Measurements from ENCODE around the gene LARGE1.

DNA sequence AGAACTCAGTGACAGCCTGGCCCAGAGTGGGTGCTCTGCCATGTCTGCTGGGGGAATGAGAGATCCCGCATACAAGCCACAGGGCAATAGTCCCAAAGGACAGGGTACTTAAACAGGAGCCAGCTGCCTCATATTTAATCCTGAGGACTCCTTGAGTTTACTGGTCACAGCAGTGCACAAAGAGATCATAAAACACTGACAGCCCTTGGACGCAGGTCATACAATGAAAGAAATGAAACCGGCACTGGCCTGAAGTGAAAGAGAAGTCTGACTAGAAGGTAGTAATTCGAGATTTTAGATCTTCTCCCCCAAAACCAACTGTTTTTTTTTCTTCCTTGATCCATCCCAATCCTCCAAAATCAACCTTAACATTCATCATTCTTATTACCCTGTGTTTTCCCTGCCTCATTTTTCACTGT is 562.3 kb downstream of the LARGE1 start:
- TF ChIP-seq, protein P1, sequence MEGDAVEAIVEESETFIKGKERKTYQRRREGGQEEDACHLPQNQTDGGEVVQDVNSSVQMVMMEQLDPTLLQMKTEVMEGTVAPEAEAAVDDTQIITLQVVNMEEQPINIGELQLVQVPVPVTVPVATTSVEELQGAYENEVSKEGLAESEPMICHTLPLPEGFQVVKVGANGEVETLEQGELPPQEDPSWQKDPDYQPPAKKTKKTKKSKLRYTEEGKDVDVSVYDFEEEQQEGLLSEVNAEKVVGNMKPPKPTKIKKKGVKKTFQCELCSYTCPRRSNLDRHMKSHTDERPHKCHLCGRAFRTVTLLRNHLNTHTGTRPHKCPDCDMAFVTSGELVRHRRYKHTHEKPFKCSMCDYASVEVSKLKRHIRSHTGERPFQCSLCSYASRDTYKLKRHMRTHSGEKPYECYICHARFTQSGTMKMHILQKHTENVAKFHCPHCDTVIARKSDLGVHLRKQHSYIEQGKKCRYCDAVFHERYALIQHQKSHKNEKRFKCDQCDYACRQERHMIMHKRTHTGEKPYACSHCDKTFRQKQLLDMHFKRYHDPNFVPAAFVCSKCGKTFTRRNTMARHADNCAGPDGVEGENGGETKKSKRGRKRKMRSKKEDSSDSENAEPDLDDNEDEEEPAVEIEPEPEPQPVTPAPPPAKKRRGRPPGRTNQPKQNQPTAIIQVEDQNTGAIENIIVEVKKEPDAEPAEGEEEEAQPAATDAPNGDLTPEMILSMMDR (IDR thresholded peaks at IDR 0.05 in 8 of 11, conservative IDR thresholded peaks at IDR 0.05 in 3 of 11) = no peak
- TF ChIP-seq POLR2A (IDR thresholded peaks at IDR 0.05) = no peak
